ENCODE measurements around the gene MAP3K5. TPM values are rescaled to one million over a fixed set of nuclear protein-coding genes. Genes with fewer than 3 reads are reported as not detected.
"Not testable (repeated sequence)": the region's sequence is repeated elsewhere in the genome, so short reads cannot be mapped to it uniquely, and the experiment has no call there.

The MAP3K5 gene
- total RNA-seq, 1 donor from 2014 or later = 1.7 TPM

GRCh38 chr6:136717716-136717990, 74.6 kb downstream of the MAP3K5 start:
- no peak for FAIRE-seq
- no peak overlapping the region for H3K4me3 Mint-ChIP-seq (ENCODE audit: unreplicated experiment)
- no peaks in the 10 kb centered on the region for H3K79me2 ChIP-seq (ENCODE audit: insufficient read depth, low read length)
- no peaks in the 10 kb centered on the region for H3K36me3 ChIP-seq (ENCODE audit: insufficient read depth, low read length)
- no peaks in the 10 kb centered on the region for H3K9me3 ChIP-seq (ENCODE audit: insufficient read depth, low read depth, low read length)
- TF ChIP-seq EZH2 (IDR thresholded peaks at IDR 0.05; ENCODE audit: insufficient read depth, low read length) (no peak), CTCF (IDR thresholded peaks at IDR 0.05; ENCODE audit: insufficient read depth, low read depth, low read length) (no peak)
- peaks cover 18% of the 10 kb centered on the region for H3K4me1 Mint-ChIP-seq (ENCODE audit: low read depth, unreplicated experiment)
- no peak overlapping the region for H3K9ac ChIP-seq (ENCODE audit: low read length)
- H3K27ac Mint-ChIP-seq (ENCODE audit: unreplicated experiment) = peak overlapping the region; percentile 53
- no peak overlapping the region for H3K27ac ChIP-seq (ENCODE audit: low read depth, low read length)
- H3K9me3 Mint-ChIP-seq (ENCODE audit: unreplicated experiment) = no peaks in the 10 kb centered on the region
- no peaks in the 10 kb centered on the region for H4K20me1 ChIP-seq (ENCODE audit: insufficient read depth, low read length)
- peak; percentile 42 for DNase-seq (ENCODE audit: low read depth)
- H3K4me2 ChIP-seq (ENCODE audit: low read length) = peak overlapping the region; percentile 18
- no peak overlapping the region for H3K4me3 ChIP-seq (ENCODE audit: insufficient read depth, low read depth, low read length)
- no peaks in the 10 kb centered on the region for H3K27me3 Mint-ChIP-seq (ENCODE audit: low read depth, unreplicated experiment)
- H3K36me3 Mint-ChIP-seq (ENCODE audit: low read depth, unreplicated experiment) = no peaks in the 10 kb centered on the region
- H2AFZ ChIP-seq (ENCODE audit: low read depth, low read length) = no peak overlapping the region
- no peaks in the 10 kb centered on the region for H3K4me1 ChIP-seq (ENCODE audit: insufficient read depth, low read length)
- no peaks in the 10 kb centered on the region for H3K27me3 ChIP-seq (ENCODE audit: insufficient read depth, low read length)

GRCh38 chr6:136716917-136717715, 75.2 kb downstream of the MAP3K5 start:
- peak overlapping the region; percentile 18 for H3K4me2 ChIP-seq (ENCODE audit: low read length)
- no peaks in the 10 kb centered on the region for H3K27me3 ChIP-seq (ENCODE audit: insufficient read depth, low read length)
- no peaks in the 10 kb centered on the region for H4K20me1 ChIP-seq (ENCODE audit: insufficient read depth, low read length)
- Mint-ChIP-seq H3K27ac (ENCODE audit: unreplicated experiment) (peak overlapping the region; percentile 53), H3K27me3 (ENCODE audit: low read depth, unreplicated experiment) (no peaks in the 10 kb centered on the region), H3K36me3 (ENCODE audit: low read depth, unreplicated experiment) (no peaks in the 10 kb centered on the region), H3K4me1 (ENCODE audit: low read depth, unreplicated experiment) (peaks cover 18% of the 10 kb centered on the region), H3K4me3 (ENCODE audit: unreplicated experiment) (no peak overlapping the region), H3K9me3 (ENCODE audit: unreplicated experiment) (no peaks in the 10 kb centered on the region)
- H3K9me3 ChIP-seq (ENCODE audit: insufficient read depth, low read depth, low read length) = no peaks in the 10 kb centered on the region
- no peak overlapping the region for H3K9ac ChIP-seq (ENCODE audit: low read length)
- FAIRE-seq = no peak
- H3K4me1 ChIP-seq (ENCODE audit: insufficient read depth, low read length) = no peaks in the 10 kb centered on the region
- H3K27ac ChIP-seq (ENCODE audit: low read depth, low read length) = no peak overlapping the region
- H3K4me3 ChIP-seq (ENCODE audit: insufficient read depth, low read depth, low read length) = no peak overlapping the region
- no peaks in the 10 kb centered on the region for H3K36me3 ChIP-seq (ENCODE audit: insufficient read depth, low read length)
- no peaks in the 10 kb centered on the region for H3K79me2 ChIP-seq (ENCODE audit: insufficient read depth, low read length)
- TF ChIP-seq EZH2 (IDR thresholded peaks at IDR 0.05; ENCODE audit: insufficient read depth, low read length) = no peak
- no peak for TF ChIP-seq CTCF (IDR thresholded peaks at IDR 0.05; ENCODE audit: insufficient read depth, low read depth, low read length)
- no peak overlapping the region for H2AFZ ChIP-seq (ENCODE audit: low read depth, low read length)
- no peak for DNase-seq (ENCODE audit: low read depth)

DNA sequence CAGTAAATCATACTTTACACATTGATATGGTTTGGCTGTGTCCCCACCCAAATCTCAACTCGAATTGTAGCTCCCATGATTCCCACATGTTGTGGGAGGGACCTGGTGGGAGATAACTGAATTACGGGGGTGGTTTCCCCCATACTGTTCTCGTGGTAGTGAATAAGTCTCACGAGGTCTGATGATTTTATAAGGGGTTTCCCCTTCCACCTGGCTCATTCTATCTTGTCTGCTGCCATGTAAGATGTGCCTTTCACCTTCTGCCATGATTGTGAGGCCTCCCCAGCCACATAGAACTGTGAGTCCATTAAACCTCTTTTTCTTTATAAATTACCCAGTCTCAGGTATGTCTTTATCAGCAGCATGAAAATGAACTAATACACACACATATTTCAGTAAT, 79.6 kb downstream of the MAP3K5 start:
- not testable (repeated sequence) for H2AFZ ChIP-seq (ENCODE audit: low read depth, low read length); H3K27me3 ChIP-seq (ENCODE audit: insufficient read depth, low read length); H3K4me1 Mint-ChIP-seq (ENCODE audit: low read depth, unreplicated experiment); H3K9me3 ChIP-seq (ENCODE audit: insufficient read depth, low read depth, low read length); DNase-seq (ENCODE audit: low read depth); H3K4me2 ChIP-seq (ENCODE audit: low read length); H3K36me3 ChIP-seq (ENCODE audit: insufficient read depth, low read length); H3K27ac Mint-ChIP-seq (ENCODE audit: unreplicated experiment); H3K27ac ChIP-seq (ENCODE audit: low read depth, low read length); FAIRE-seq; H3K4me1 ChIP-seq (ENCODE audit: insufficient read depth, low read length); H3K9ac ChIP-seq (ENCODE audit: low read length); H3K79me2 ChIP-seq (ENCODE audit: insufficient read depth, low read length); H3K9me3 Mint-ChIP-seq (ENCODE audit: unreplicated experiment); H3K4me3 Mint-ChIP-seq (ENCODE audit: unreplicated experiment); H3K36me3 Mint-ChIP-seq (ENCODE audit: low read depth, unreplicated experiment); H3K27me3 Mint-ChIP-seq (ENCODE audit: low read depth, unreplicated experiment); H4K20me1 ChIP-seq (ENCODE audit: insufficient read depth, low read length); H3K4me3 ChIP-seq (ENCODE audit: insufficient read depth, low read depth, low read length)
